HEK293T (cell line): ENCODE results near the gene LRRC45.

Experiments
- CTCF ChIA-PET: fragments of 350-600 bp; formaldehyde crosslinking; extraction: SDS; loops from one replicate; lab custom pipeline; 2021; ENCODE audit warnings: antibody characterized with exemption, inconsistent platforms; lab: Yijun Ruan, JAX
- POLR2A ChIA-PET: fragments of 350-600 bp; formaldehyde crosslinking; extraction: SDS; loops from one replicate; lab custom pipeline; 2020; ENCODE audit warnings: antibody characterized with exemption, inconsistent platforms; lab: Yijun Ruan, JAX
- DNase-seq: peaks from one replicate; pipeline ENCODE4 v3.0.0; 2012; ENCODE audit warnings: mixed read lengths; ENCODE audit errors: extremely low spot score
- ARNT ChIP-seq: fragments of 450-650 bp; IDR thresholded peaks from 2 replicates; pipeline ENCODE4 v1.6.1; 2017; ENCODE audit warnings: mild to moderate bottlenecking
- BHLHE40 ChIP-seq: fragments of 450-650 bp; IDR thresholded peaks from 2 replicates; pipeline ENCODE4 v1.6.1; 2016; ENCODE audit warnings: mild to moderate bottlenecking, moderate library complexity, borderline replicate concordance
- CTBP1 ChIP-seq: fragments of 450-650 bp; IDR thresholded peaks from 2 replicates; pipeline ENCODE4 v1.6.1; 2016; ENCODE audit warnings: borderline replicate concordance
- ELF4 ChIP-seq: fragments of 450-650 bp; IDR thresholded peaks from 2 replicates; pipeline ENCODE4 v1.6.1; 2017; ENCODE audit warnings: antibody characterized with exemption
- FOXA1 ChIP-seq: fragments of 450-650 bp; IDR thresholded peaks from 2 replicates; pipeline ENCODE4 v1.6.1; 2016; ENCODE audit warnings: mild to moderate bottlenecking
- FOXK2 ChIP-seq: fragments of 450-650 bp; IDR thresholded peaks from 2 replicates; pipeline ENCODE4 v1.6.1; 2016; ENCODE audit warnings: mild to moderate bottlenecking
- FOXM1 ChIP-seq: fragments of 450-650 bp; IDR thresholded peaks from 2 replicates; pipeline ENCODE4 v1.6.1; 2017; ENCODE audit warnings: mild to moderate bottlenecking, borderline replicate concordance
- HDGF ChIP-seq: fragments of 450-650 bp; IDR thresholded peaks from 2 replicates; pipeline ENCODE4 v1.6.1; 2017; ENCODE audit warnings: antibody characterized with exemption, borderline replicate concordance
- L3MBTL2 ChIP-seq: fragments of 450-650 bp; conservative IDR thresholded peaks from 2 replicates; pipeline ENCODE4 v1.6.1; 2016; ENCODE audit warnings: mild to moderate bottlenecking
- LEF1 ChIP-seq: fragments of 450-650 bp; IDR thresholded peaks from 2 replicates; pipeline ENCODE4 v1.6.1; 2017; ENCODE audit warnings: mild to moderate bottlenecking, borderline replicate concordance
- NFRKB ChIP-seq: fragments of 450-650 bp; IDR thresholded peaks from 2 replicates; pipeline ENCODE4 v1.6.1; 2016; ENCODE audit warnings: mild to moderate bottlenecking, moderate library complexity
- SP1 ChIP-seq: fragments of 450-650 bp; IDR thresholded peaks from 2 replicates; pipeline ENCODE4 v1.6.1; 2017
- SUZ12 ChIP-seq: fragments of 450-650 bp; IDR thresholded peaks from 2 replicates; pipeline ENCODE4 v1.6.1; 2016; ENCODE audit warnings: mild to moderate bottlenecking
- TARDBP ChIP-seq: fragments of 450-650 bp; IDR thresholded peaks from 2 replicates; pipeline ENCODE4 v1.6.1; 2016
- ZNF384 ChIP-seq: fragments of 450-650 bp; IDR thresholded peaks from 2 replicates; pipeline ENCODE4 v1.6.1; 2016
- TF ChIP-seq, protein P1 (sequence below): fragments of 450-650 bp; IDR thresholded peaks from 2 replicates; pipeline ENCODE4 v1.6.1; 2016

Gene LRRC45

DNA sequence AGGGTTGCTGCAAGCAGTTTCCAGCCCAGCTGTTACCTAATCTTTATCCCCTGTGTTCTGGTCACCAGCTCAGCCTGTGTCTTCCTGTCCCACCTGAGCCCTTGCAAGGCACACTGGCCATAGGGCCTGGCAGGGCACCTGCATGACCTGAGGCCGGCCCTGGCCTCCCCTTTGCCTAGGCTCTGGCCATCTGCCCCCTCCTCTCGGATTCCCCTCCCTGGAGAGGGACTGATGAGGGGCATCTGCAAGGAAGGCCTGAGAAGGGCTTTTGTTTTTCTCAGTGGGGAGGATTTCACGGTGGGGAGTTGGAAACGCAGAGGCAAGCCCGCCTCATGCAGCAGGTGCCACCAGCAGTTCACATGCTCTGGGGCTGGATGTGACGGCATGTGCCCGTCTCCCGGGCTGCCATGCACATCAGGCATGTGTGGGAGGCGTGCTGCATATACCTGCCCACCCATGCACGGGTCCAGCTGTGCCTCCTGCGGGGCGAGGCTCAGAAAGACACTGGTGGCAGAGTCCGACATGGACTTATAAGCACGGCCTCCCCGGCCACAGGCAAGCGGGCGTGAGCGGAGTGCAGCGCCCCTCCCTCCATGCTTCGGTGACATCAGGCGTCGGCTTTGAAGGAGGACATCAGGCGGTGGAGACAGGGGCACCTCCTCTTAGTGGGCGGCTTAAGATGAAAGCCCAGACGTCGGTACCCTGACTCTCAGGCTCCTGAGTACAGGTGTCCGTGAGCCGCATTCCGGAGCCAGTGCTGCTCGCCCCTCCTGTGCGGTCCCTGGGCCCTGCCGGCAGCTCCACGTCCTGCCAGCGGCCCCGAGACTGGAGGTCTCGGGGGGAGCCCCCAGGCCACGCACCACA, 29.1 kb upstream of the LRRC45 start:
- POLR2A ChIA-PET: no interaction called here
- TF ChIP-seq ELF4 (no peak), HDGF (no peak), SP1 (no peak), ZNF384 (no peak), FOXA1 (no peak), BHLHE40 (no peak), NFRKB (no peak), LEF1 (no peak), FOXM1 (no peak), FOXK2 (no peak), L3MBTL2 (no peak), SUZ12 (no peak), TARDBP (no peak), ARNT (no peak), CTBP1 (no peak)
- TF ChIP-seq, protein P1, sequence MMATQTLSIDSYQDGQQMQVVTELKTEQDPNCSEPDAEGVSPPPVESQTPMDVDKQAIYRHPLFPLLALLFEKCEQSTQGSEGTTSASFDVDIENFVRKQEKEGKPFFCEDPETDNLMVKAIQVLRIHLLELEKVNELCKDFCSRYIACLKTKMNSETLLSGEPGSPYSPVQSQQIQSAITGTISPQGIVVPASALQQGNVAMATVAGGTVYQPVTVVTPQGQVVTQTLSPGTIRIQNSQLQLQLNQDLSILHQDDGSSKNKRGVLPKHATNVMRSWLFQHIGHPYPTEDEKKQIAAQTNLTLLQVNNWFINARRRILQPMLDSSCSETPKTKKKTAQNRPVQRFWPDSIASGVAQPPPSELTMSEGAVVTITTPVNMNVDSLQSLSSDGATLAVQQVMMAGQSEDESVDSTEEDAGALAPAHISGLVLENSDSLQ: no peak
- no peak for DNase-seq
- CTCF ChIA-PET: no interaction called here

DNA sequence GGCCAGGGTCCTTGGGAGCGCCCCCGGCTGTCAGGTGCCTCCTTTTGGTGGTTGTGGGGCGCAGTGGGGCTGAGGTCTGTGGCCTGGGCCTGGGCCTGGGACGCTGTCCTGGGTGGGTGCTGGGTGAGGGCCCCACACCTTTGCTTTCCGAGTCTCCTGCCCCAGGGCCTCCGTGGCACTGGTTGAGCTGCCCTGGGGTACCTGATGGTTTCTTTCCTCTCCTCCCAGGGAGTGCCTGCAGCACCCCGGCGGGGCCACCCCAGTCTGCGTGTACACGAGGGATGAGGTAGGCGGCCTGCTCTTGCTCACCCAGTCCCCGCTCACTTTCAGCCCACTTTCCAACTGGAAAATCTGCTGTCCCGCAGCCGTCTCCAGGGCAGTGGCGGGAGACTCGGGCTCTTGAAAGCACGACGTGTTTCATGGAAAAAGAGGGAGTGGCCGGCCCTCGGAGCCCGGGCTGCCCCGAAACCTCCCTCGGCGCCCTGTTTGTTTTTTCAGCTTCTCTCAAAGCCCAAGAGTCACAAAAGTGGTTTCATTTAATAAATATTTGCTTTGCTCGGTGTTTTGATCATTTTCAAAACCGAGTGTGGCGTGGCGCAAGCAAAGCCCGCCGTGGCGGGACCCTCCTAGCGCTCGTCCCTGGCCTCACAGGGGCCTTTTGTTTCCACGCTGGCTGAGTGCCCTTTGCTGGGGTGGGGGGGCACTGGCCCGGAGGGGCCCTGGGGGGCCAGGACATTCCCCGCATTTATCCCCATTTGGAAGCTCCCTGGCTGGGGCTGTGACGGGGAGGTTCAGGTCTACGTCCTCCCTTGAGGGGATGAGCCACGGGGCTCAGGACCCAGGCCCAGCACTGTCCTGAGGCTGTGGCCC, 28.3 kb upstream of the LRRC45 start:
- CTCF ChIA-PET: no interaction called here
- TF ChIP-seq, protein P1: no peak
- TF ChIP-seq CTBP1 (no peak), FOXK2 (no peak), FOXM1 (no peak), LEF1 (no peak), FOXA1 (no peak), NFRKB (no peak), ELF4 (no peak), L3MBTL2 (no peak), BHLHE40 (no peak), SP1 (no peak), ZNF384 (no peak), ARNT (no peak), TARDBP (no peak), HDGF (no peak), SUZ12 (no peak)
- POLR2A ChIA-PET: no interaction called here
- no peak for DNase-seq

DNA sequence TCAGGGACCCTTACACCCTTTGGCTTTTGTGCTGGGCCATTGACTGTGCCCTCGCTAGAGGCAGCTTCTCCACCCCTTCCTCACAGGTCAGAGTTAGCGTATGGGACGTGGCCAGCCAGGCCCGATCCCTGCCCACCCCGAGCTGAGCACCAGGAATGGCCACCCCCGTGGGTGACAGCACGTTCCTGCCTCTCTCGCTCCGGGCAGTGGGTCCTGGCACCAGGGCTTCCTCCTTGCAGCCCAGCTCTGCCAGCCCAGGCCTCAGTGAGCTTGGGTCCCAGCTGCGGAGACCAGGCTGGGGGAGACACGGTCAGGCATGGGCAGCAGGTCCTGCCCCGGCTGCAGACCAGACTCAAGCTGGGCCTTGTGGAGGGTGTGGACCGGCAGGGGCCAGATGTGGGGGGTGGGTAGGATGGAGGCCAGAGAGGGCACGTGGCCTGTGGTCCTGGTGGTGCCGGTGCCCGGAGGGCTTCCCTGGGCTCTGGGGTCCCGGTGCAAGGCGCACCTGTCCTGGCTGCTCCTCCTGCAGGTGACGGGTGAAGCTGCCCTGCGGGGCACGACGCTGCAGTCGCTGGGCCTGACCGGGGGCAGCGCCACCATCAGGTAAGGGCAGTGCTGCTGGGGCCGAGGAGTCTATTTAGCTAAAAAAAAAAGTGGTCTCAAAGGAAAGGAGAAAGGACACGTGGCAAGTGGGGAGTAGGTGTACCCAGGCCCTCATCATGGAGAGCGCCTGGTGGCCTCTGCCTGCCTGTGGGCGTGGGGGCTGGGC, 27.5 kb upstream of the LRRC45 start:
- ChIA-PET POLR2A (no interaction called here), CTCF (no interaction called here)
- no peak for DNase-seq
- no peak for TF ChIP-seq ZNF384
- no peak for TF ChIP-seq BHLHE40
- no peak for TF ChIP-seq FOXM1
- no peak for TF ChIP-seq FOXK2
- TF ChIP-seq LEF1: no peak
- TF ChIP-seq ARNT: no peak
- TF ChIP-seq SUZ12: no peak
- TF ChIP-seq FOXA1: no peak
- no peak for TF ChIP-seq CTBP1
- TF ChIP-seq ELF4: no peak
- TF ChIP-seq, protein P1: no peak
- no peak for TF ChIP-seq NFRKB
- TF ChIP-seq SP1: no peak
- no peak for TF ChIP-seq TARDBP
- TF ChIP-seq L3MBTL2: no peak
- TF ChIP-seq HDGF: no peak

DNA sequence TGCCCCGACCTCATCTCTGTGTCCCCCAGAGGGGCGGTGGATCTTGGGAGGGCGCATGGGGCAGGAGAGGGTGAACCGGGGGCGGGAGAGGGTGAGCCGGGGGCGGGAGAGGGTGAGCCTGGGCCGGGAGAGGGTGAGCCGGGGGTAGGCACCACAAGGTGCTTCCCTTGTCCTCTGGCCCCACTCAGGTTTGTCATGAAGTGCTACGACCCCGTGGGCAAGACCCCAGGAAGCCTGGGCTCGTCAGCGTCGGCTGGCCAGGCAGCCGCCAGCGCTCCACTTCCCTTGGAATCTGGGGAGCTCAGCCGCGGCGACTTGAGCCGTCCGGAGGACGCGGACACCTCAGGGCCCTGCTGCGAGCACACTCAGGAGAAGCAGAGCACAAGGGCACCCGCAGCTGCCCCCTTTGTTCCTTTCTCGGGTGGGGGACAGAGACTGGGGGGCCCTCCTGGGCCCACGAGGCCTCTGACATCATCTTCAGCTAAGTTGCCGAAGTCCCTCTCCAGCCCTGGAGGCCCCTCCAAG, 26.8 kb upstream of the LRRC45 start:
- TF ChIP-seq SP1 (no peak), ELF4 (no peak), HDGF (no peak), FOXK2 (no peak), BHLHE40 (no peak), ARNT (no peak), SUZ12 (no peak)
- CTCF ChIA-PET: no interaction called here
- POLR2A ChIA-PET: no interaction called here
- DNase-seq: no peak
